Esophagus mucosa (tissue), 1 donor: ENCODE results near the gene CRB3. TPM values are rescaled to one million over a fixed set of nuclear protein-coding genes. Genes with fewer than 3 reads are reported as not detected.
"Not testable (repeated sequence)": the region's sequence is repeated elsewhere in the genome, so short reads cannot be mapped to it uniquely, and the experiment has no call there.

ENCODE experiments used
- ATAC-seq: fragments of 200-7000 bp; cut with Tn5 transposase; one replicate; pipeline ENCODE4 v1.9.1; 2020
- total RNA-seq: library from RNA; stranded (reverse); gene quantifications from one replicate; pipeline ENCODE4 v1.2.4, GENCODE V29; 2023
- donor health status: DM: yes; HTN: yes; CAD: no.

Gene CRB3
- total RNA-seq, 1 donor from 2014 or later: 37.3 TPM

DNA sequence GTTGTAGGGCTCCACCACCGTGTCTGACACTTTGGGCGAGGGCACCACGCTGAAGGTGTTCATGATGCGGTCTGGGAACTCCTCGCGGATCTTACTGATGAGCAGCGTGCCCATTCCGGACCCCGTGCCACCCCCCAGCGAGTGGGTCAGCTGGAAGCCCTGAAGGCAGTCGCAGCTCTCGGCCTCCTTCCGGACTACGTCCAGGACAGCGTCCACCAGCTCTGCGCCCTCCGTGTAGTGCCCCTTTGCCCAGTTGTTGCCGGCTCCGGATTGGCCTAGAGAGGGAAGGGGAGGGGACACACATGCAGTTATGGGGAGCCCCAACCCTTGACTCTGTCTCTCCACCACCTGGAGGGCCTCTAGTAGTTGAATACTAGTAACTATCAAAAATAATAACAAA, 31.9 kb downstream of the CRB3 start:
- no peak for ATAC-seq

DNA sequence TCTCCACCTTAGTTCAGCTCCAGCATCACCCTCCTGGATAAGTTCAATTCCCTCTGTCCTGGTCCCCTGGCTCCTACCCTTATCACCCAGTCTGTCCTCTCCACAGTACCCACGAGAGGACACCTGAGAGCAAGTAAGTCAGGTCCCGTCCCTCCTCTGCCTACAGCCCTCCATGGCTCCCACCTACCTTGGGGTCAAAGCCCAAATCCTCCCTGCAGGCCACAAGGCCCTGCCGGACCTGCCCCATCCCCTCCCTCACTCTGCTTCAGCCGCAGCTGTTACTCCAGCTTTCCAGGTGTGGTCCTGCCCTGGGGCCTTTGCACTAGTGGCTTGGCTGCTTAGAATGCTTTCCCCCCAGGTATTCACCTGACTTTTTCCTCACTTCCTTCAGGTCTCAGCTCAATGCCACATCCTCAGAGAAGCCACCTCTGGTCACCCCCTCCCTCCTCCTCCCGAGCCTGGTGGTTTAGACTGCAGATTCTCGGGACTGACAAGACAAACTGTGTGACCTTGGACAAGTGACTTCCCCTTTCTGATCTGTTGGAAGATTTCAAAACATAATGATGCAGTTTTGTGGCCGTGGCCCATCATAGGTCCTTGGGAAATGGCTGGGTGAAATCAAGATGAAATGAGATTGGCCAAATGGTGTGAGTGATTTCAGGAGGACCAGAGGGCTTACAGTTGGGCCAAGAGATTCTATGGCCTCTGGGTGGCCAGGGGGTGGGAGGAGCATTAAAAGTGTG, 34.4 kb downstream of the CRB3 start:
- no peak for ATAC-seq

DNA sequence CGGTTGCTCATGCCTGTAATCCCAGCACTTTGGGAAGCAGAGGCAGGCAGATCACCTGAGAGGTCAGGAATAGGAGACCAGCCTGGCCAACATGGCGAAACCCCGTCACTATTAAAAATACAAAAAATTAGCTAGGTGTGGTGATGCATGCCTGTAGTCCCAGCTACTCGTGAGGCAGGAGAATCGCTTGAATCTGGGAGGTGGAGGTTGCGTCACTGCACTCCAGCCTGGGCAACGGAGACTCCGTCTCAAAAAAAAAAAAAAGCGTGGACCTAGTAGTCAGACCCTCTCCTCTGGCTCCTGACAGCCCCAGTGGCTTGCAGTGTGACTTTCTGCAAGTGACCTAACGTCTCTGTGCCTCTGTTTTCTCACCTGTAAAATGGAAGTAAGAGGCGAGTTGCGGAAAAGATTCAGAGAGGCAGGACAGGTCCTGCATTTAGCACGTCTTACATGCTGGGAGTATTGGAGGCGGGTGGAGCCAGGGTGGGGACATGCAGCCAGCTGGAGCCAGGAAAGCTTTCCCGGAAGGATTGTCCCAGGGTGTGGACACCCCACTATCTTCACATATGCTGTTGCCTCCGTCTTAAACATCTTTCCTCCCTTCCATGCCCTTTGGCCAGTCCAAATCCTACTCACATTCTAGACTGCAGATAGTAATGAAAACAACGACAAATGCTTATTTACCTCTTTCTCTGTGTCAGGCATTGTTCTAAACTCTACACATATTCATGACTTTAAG, 35.1 kb downstream of the CRB3 start:
- ATAC-seq: no peak

GRCh38 chr19:6500837-6501739, 37.0 kb downstream of the CRB3 start:
- no peak for ATAC-seq

- ATAC-seq: peak; percentile 30
Observed at GRCh38 chr19:6501740-6502648, 37.9 kb downstream of the CRB3 start, which contains the start of gene TUBB4A. TUBB4A (minus strand) TSS chr19:6502309; CDS start chr19:6502212, 97 bp downstream.

DNA sequence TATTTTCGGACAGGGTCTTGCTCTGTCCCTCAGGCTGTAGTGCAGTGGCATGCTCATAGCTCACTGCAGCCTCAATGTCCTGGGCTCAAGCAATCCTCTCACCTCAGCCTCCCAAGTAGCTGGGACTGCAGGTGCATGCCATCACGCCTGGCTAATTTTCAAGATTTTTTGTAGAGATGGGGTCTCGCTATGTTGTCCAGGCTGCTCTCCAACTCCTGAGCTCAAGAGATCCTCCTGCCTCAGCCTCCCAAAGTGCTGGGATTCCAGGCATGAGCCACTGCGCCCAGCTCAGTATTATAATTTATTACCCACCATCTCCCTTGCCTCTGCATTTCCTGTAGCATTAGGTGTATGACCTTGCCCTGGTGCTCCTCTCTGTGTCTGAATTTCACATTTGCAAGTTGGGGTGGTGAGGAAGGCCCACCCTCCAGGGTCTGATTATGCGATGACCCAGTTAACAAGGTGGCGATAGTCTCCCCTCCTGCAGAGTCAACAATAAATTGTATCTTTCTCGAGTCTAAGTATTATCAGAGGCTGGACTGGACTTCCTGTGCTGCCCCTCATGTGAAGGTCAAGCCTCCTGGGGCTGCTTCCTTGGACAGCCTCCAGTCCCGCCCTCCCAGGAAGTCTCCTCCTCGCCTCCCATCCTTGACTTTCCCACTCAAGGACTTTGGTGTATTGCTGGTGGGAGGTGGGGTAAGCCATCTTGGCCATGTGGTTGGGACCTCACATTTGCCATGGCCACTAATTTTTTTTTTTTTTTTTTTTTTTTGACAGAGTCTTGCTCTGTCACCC, 39.5 kb downstream of the CRB3 start:
- no peak for ATAC-seq

- ATAC-seq: not testable (repeated sequence)
Observed at GRCh38 chr19:6508028-6508771, 44.1 kb downstream of the CRB3 start.

DNA sequence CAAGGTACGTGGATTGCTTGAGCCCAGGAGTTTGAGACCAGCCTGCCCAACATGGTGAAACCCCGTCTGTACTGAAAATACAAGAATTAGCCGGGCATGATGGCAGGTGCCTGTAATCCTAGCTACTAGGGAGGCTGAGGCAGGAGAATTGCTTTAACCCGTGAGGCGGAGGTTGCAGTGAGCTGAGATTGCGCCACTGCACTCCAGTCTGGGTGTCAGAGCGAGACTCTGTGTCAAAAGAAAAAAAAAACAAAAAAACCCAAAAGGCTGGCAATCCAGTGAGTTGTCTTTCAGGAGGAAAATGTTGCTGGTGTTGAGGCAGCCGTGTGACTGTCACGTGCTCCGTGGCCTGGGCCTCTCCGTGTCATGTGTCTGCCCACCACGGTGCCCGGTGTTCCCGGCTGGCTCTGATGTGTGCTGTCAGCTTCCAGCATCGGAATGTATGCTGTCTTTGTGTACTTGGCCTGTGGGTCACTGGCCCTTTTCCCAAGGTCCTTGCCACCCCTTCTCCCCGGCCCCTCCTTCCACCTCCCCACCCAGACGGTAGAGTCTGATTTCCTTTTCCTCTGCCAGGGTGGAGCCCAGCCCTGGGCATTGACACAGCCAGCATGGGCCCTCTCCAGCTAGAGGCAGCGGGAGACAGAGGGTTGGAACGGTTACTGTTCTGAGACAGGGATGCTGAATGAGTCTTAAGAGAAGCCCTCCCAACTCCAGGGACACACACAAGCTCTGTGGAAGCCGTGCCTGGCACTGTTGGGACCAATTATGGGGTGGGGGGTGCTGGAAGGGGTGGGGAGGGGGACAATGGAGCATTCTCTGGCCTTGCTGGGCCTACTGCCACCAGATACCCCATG, 45.3 kb downstream of the CRB3 start:
- no peak for ATAC-seq

DNA sequence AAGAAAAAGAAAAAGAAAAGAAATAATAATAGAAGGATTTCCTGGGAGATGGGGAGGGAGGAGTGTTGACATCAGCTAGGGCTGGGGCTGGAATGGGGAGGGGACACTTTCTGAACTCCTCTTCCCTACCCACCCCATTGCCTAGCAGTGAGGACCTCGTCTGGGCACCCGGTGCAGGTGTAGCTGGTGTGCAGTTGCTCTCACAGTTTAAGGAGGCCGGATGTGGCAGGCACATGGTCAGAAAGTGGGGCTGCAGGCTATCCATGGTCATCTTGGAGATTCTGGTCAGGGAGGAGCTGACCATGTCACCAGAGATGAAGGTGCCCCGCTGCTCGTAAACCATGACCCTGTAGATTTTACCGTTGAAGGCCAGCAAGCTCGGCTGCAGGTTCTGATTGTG, 46.5 kb downstream of the CRB3 start:
- ATAC-seq: no peak

DNA sequence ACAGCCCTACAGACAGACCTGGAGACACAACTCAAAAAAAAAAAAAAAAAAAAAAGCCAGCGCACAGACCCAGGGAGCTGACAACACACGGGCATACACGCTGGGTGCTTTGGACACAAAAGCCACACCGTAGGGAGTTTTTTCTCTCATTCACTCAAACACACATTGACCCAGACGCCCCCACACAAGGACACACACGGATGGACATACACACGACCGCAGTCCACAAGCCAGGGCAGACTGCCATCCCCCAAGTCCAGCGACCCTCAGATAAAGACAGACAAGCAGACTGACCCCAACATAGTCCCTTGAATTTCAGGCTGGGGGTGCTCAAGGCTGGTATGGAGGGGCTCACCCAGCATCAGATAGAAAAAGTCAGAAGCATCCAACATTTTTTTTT, 50.0 kb downstream of the CRB3 start:
- ATAC-seq: no peak

DNA sequence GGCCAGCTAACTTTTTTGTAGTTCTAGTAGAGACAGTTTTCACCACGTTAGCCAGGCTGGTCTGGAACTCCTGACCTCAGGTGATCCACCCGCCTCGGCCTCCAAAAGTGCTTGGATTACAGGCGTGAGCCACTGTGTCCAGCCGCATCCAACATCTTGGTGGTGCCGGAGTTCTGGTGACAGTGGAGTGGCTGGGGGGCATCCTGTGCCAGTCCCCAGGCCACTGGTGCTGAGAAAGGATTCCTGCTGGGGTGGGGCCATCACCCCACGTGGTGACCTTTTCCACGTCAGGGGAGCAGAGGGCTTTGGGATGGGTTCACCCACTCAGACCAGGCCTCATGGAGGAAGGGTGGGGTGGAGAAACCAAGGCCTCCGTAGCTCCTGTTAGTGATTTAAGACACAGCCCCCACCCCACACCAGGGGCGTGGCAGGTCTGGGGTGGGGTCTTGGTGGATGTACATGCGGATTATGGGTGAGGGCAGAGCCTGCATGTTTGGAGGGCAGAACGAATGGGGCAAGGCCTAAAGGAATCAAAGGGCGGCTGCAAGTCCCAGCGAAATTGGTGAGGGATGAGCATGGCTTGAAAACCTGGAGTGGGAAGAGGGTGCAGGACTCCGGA, 51.0 kb downstream of the CRB3 start:
- no peak for ATAC-seq

DNA sequence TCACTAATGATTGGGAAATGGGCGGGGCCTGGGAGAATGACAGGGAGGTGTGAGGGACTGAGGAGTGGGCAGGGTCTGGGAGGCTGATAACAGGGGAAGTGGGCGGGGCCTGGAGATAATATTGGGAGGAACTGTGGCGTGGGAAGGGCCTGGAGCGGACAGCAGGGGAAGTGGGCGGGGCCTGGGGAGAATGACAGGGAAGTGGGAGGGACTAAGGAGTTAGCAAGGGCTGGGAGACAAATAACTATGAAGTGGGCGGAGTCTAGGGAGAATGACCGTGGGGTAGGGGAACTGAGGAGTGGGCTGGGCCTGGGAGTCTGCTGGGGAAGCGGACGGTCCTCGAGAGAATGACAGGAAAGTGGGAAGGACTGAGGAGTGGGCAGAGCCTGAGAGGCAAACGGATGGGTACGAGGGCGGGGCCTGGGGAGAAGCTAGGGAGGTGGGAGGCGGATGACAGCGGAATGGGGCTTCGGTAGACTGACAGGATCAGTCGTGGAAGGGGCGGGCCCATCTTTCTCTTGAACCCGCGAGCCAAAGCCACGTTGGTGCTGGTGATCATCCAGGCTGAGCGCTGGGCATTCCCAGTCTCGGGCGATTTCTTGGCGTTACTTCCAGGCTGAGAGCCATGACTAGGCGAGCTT, 52.1 kb downstream of the CRB3 start:
- ATAC-seq: peak; percentile 84

Other genes with a start within 250 kb of the CRB3 start
- gene MLLT1, start 184.3 kb upstream of the CRB3 start, total RNA-seq: 27.5 TPM
- 1.8 TPM for gene ACER1, start 130.7 kb upstream of the CRB3 start, total RNA-seq
- 65.4 TPM for gene CLPP, start 102.7 kb upstream of the CRB3 start, total RNA-seq
- gene ALKBH7, start 91.5 kb upstream of the CRB3 start, total RNA-seq: 74.8 TPM
- gene PSPN, start 88.3 kb upstream of the CRB3 start, total RNA-seq: 1.5 TPM
- gene GTF2F1, start 71.1 kb upstream of the CRB3 start, total RNA-seq: 32.6 TPM
- gene KHSRP, start 39.5 kb upstream of the CRB3 start, total RNA-seq: 148 TPM
- 0.36 TPM for gene SLC25A41, start 30.5 kb upstream of the CRB3 start, total RNA-seq
- gene SLC25A23, start 4.5 kb upstream of the CRB3 start, total RNA-seq: 31.1 TPM
- gene DENND1C, start 17.5 kb downstream of the CRB3 start, total RNA-seq: 1.3 TPM
- 0.12 TPM for gene TUBB4A, start 38.0 kb downstream of the CRB3 start, total RNA-seq
- 4.7 TPM for gene TNFSF9, start 66.8 kb downstream of the CRB3 start, total RNA-seq
- not detected for gene CD70, start 126.9 kb downstream of the CRB3 start, total RNA-seq
- gene TNFSF14, start 205.9 kb downstream of the CRB3 start, total RNA-seq: 0.28 TPM